Measurements from ENCODE around the gene HS3ST5.

The HS3ST5 gene

DNA sequence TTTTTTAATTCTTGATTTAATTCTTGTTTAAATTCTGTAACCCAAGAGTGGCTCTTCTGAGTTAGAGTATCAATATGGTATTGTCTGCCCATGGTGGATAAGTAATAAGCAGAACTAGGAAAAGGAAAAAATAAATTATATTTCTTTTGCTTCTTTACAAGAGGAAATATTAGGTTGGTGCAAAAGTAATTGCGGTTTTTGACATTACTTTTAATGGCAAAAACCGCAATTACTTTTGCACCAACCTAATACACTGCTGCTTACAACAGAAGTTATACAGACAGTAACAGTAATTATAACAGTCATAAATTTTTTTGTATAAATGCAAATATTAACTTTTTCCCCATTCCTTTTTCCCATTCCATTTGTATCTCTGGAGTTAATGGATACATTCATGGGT is 65.6 kb downstream of the HS3ST5 start:
- TF ChIP-seq CTCF (IDR thresholded peaks at IDR 0.05; ENCODE audit: extremely low read depth, missing control alignments): no peak
- DNase-seq (ENCODE audit: low spot score): no peak

- no peak for TF ChIP-seq CTCF (IDR thresholded peaks at IDR 0.05; ENCODE audit: extremely low read depth, missing control alignments)
- no peak for DNase-seq (ENCODE audit: low spot score)
Observed at GRCh38 chr6:114276783-114277182, 66.0 kb downstream of the HS3ST5 start.

- DNase-seq (ENCODE audit: low spot score): no peak
- TF ChIP-seq CTCF (IDR thresholded peaks at IDR 0.05; ENCODE audit: extremely low read depth, missing control alignments): no peak
Observed at GRCh38 chr6:114274836-114275235, 68.0 kb downstream of the HS3ST5 start.

GRCh38 chr6:114272582-114272981 is 70.2 kb downstream of the HS3ST5 start:
- TF ChIP-seq CTCF (IDR thresholded peaks at IDR 0.05; ENCODE audit: extremely low read depth, missing control alignments): no peak
- no peak for DNase-seq (ENCODE audit: low spot score)

- no peak for TF ChIP-seq CTCF (IDR thresholded peaks at IDR 0.05; ENCODE audit: extremely low read depth, missing control alignments)
- no peak for DNase-seq (ENCODE audit: low spot score)
Observed at GRCh38 chr6:114271405-114271804, 71.4 kb downstream of the HS3ST5 start.

DNA sequence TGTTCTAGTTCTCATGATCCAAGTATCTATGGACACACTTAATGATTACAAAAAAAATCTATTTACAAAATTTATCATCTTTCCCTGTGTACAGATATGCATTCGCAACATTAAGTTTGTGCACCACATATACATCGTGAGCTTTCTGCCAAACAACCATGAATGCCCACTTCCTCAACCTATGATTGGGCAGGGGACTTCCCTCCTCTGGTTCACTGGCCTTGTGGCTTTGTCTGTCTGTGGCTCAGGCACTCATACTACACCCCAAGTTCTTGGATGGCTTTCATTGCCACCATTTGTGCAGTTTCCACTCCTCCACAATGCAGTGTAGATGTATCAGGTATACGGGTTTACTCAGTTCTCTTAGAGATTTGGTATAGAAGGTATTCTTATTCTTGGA is 74.9 kb downstream of the HS3ST5 start:
- DNase-seq (ENCODE audit: low spot score): no peak
- TF ChIP-seq CTCF (IDR thresholded peaks at IDR 0.05; ENCODE audit: extremely low read depth, missing control alignments): no peak

- no peak for DNase-seq (ENCODE audit: low spot score)
- no peak for TF ChIP-seq CTCF (IDR thresholded peaks at IDR 0.05; ENCODE audit: extremely low read depth, missing control alignments)
Observed at GRCh38 chr6:114260810-114261209, 82.0 kb downstream of the HS3ST5 start.
